Measurements from ENCODE around the gene AP3S2.
"Not testable (repeated sequence)": the region's sequence is repeated elsewhere in the genome, so short reads cannot be mapped to it uniquely, and the experiment has no call there.

Gene AP3S2

GRCh38 chr15:89903015-89903857, 9.4 kb upstream of the AP3S2 start:
- DNase-seq, result no peak

GRCh38 chr15:89900849-89901248, 7.1 kb upstream of the AP3S2 start:
- no peak for DNase-seq

DNA sequence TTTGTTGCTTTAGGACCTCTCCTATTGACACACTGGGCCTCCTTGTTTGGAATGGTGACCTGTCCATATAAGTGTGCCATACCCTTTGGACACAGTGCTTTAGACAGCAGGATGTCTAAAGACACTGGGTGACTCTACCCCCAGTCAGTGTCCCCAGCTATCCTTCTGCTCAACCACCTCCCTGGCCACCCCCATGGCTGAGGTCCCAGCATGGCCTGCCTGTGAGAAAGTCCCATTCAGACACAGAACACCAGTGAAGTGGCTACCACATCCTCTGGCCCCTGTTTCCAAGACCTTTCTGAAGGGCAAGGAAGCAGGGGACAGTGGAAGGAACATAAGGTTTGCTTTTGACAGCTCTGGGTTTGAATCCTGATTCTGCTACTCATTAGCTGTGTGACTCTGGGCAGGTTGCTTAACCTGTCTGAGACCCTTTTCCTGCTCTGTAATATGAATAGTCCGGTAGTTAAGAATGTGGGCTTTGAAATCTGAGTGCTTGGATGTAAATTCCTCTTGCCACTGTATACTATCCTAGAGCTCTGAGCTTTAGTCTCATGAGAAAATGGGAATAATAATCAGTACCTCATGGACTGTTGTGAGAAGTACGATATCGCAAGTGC, 6.3 kb upstream of the AP3S2 start:
- no peak for DNase-seq

GRCh38 chr15:89899295-89899945, 5.6 kb upstream of the AP3S2 start:
- no peak for DNase-seq

- DNase-seq, result peak; percentile 47
These were observed 5.0 kb upstream of the AP3S2 start for GRCh38 chr15:89898614-89899294.

GRCh38 chr15:89898146-89898545, 4.4 kb upstream of the AP3S2 start:
- no peak for DNase-seq

DNA sequence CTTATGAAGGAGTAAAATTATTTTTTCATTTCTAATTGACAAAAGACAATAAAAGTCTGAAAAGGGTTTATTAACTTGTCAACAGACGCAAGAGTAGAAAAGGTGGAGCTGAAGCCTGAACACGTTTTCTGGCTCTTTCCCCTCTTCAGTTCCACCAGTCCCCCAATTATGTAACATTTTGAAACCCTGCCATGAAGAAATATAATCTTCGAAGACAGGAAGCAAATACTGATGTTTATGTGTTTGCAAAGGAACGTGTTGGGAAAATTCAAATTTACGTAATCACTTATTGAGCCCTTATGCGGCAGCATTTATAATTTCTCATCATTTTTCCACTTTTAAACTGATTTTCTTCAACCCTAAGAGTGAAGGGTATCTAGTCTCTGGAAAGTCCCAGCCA, 767 bp downstream of the AP3S2 start:
- no peak for DNase-seq

- peak; percentile 73 for DNase-seq
These were observed 5.5 kb downstream of the AP3S2 start for GRCh38 chr15:89888214-89888804.

DNA sequence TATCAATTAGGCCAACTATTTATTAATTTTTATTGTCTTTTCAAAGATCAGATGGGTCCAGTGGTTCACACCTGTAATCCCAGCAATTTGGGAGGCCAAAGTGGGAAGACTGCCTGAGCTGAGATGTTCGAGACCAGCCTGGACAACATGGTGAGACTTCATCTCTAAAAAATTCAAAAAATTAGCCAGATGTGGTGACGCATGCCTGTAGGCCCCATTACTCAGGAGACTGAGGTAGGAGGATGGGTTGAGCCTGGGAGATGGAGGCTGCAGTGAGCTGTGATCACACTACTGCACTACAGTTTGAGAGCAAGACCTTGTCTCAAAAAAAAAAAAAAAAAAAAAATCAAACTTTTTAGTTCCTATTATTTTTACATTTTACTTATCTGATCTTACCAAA, 8.2 kb downstream of the AP3S2 start:
- no peak for DNase-seq

- DNase-seq, result not testable (repeated sequence)
These were observed 8.6 kb downstream of the AP3S2 start for GRCh38 chr15:89885179-89885578.

DNA sequence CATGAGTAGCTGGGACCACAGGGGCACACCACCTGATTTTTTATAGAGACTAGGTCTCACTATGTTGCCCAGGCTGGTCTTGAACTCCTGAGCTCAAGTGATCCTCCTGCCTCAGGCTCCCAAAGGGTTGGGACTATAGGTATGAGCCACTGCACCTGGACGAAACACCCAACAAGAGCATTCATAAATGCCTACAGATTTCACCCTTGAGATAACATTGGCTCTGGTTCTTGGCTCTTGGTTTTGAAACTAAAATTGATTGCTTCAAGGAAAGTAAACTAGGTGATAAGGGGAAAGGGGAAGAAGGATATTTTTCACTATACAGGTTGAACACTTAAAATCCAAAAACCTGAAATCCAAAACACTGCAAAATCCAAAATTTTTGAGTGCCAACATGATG, 10.3 kb downstream of the AP3S2 start:
- no peak for DNase-seq

GRCh38 chr15:89880727-89881126, 13.1 kb downstream of the AP3S2 start:
- DNase-seq, result no peak

GRCh38 chr15:89878323-89878722, 15.5 kb downstream of the AP3S2 start:
- no peak for DNase-seq

DNA sequence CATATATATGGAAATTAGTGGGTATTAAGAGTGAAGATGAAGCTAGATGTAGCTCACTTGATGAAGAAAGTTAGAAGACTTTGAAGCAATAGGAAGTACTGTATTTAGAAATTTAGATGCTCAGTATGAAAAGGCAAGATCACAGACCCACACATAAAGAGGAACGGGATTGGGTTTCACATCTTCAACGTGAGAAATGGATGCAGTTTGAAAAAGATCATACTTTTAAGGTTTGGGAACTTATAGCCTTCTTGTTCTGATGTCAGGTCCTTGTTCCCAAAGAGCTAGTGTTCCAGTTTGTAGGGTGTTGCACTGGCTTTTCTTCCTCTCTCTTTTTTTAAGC, 16.7 kb downstream of the AP3S2 start:
- DNase-seq, result no peak

- DNase-seq, result no peak
These were observed 17.3 kb downstream of the AP3S2 start for GRCh38 chr15:89876396-89877082.

DNA sequence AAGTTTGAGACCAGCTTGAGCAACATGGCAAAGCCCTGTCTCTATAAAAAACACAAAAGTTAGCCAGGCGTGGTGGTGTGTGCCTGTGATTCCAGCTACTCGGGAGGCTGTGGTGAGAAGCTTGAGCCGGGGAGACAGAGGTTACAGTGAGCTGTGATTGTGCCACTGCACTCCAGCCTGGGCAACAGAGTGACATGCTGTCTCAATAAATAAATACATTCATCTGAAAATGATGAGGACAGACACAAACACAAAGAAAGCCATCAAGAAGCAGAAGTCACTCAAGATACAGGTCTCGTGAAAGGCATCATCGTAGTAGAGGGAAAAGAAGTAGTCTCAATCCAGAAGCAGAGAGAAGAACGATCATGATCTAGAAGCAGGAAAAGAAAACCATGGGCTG, 18.1 kb downstream of the AP3S2 start:
- no peak for DNase-seq

- peak; percentile 69 for DNase-seq
These were observed 18.7 kb downstream of the AP3S2 start for GRCh38 chr15:89874926-89875564.

DNA sequence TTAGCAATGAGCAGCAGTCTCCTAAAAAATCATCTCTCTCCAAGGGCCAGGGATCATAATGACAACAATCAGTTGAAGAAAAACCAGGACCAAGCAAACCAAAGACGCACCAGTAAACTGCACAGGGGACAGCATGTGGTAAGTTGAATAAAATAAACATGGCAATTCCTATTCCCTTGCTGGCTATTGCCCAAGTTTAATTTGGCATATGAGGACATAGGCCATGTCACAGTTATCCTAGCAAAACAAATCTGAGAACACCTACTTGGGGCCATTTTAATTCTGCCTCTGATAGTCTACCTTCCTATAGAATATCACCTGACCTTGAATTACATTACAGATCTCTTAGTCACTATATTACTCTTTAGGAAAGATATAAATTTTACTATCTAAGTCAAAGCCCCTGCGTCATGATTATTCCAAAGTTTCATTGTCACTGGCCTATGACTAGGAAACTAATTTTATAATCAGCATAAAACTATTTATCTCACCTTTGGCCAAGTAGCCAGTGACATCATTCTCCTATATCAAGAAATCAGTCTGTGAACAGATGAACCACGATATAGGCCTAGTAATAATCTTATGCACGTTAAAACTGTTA, 23.0 kb downstream of the AP3S2 start:
- DNase-seq, result no peak

DNA sequence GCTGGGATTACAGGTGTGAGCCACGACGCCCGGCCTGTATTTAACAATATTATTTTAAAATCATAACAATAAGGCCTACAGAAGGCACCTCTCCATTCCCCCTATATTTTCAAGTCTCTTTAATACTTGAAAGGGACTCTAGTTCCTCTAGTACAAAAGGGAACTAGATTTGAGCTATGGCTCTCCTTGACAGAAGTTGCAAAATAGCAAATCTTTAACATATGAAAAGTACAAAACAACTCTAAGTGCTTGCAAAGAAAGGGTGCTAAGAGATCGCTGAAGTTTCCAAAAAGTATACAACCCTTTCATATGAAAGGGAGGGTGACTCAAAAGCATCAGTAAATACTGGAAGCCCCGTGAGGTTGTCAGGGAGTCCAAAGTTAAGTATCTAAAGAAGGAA, 23.8 kb downstream of the AP3S2 start:
- no peak for DNase-seq

DNA sequence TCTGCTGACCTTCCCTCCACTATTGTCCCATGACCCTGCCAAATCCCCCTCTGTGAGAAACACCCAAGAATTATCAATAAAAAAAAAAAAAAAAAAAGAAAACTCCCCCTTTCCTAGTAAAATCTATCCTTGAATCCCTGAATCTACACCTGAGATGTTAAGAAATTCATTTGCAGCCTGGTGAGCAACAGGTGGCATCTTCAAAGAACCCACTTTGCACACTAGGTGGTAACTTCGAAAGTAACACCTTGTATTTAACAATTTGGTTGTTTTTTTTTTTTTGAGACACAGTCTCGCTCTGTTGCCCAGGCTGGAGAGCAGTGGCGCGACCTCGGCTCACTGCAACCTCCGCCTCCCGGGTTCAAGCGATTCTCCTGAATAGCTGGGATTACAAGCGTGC, 24.3 kb downstream of the AP3S2 start:
- DNase-seq, result not testable (repeated sequence)

DNA sequence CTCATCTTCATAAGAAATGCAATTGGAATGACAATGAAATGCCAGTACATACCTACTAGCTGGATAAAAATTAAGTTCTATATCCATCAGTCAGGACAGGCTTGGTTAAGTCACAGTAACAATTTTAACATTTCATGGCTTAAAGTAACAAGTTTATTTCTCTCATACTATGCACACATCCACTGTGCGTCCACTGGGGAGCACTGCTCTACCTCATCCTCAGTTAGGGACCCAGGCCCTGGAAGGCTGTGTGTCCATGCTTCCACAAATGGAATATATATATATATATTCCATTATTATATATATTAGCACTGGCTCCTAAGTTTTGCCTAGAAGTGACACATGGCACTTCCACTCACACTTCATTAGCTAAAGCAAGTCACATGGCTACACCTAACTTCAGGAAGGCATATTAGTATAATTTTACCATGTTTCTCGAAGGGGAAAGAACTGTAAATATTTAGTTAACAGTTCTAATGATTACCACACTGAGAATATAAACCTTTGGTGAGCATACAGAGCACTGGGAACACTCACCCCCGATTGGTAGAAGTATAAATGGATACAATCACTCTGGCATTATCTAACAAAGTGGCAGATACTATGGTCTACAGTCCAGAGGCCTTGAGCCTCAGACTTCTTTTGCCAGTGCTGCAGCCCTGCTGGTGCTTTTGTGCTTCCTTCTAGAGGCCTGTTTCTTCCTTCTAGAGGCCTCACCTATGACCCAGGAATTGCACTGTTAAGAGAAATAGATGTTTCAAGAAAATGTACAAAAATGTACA, 28.6 kb downstream of the AP3S2 start:
- no peak for DNase-seq

All from fibroblast of skin of right biceps (primary cell).